Ishikawa (cell line): ENCODE results near the gene COMT.

Experiments used
- CEBPB ChIP-seq: IDR thresholded peaks from 2 replicates; pipeline ENCODE4 v1.6.1; 2012
- CREB1 ChIP-seq: IDR thresholded peaks from 2 replicates; pipeline ENCODE4 v1.6.1; 2012; ENCODE audit warnings: low read depth
- EGR1 ChIP-seq: IDR thresholded peaks from 2 replicates; pipeline ENCODE4 v1.6.1; 2012
- EP300 ChIP-seq: IDR thresholded peaks from 2 replicates; pipeline ENCODE4 v1.6.1; 2012; ENCODE audit warnings: borderline replicate concordance
- FOXM1 ChIP-seq: IDR thresholded peaks from 2 replicates; pipeline ENCODE4 v1.6.1; 2012; ENCODE audit warnings: low read depth, borderline replicate concordance
- NFIC ChIP-seq: IDR thresholded peaks from 2 replicates; pipeline ENCODE4 v1.6.1; 2012
- RAD21 ChIP-seq: IDR thresholded peaks from 2 replicates; pipeline ENCODE4 v1.6.1; 2012; ENCODE audit warnings: low read depth
- TAF1 ChIP-seq: IDR thresholded peaks from 2 replicates; pipeline ENCODE4 v1.6.1; 2012; ENCODE audit warnings: low read depth, mild to moderate bottlenecking
- TCF12 ChIP-seq: IDR thresholded peaks from 2 replicates; pipeline ENCODE4 v1.6.1; 2012; ENCODE audit warnings: low read depth
- TEAD4 ChIP-seq: IDR thresholded peaks from 2 replicates; pipeline ENCODE4 v1.6.1; 2012
- YY1 ChIP-seq: IDR thresholded peaks from 2 replicates; pipeline ENCODE4 v1.6.1; 2012; ENCODE audit warnings: low read depth
- ZBTB7A ChIP-seq: IDR thresholded peaks from 2 replicates; pipeline ENCODE4 v1.6.1; 2012; ENCODE audit warnings: low read depth
- TF ChIP-seq, protein P1 (sequence below): IDR thresholded peaks from 2 replicates; pipeline ENCODE4 v1.6.1; 2012; ENCODE audit warnings: low read depth, mild to moderate bottlenecking
- TF ChIP-seq, protein P2 (sequence below): IDR thresholded peaks from 2 replicates; pipeline ENCODE4 v1.6.1; 2012
- TF ChIP-seq, protein P3 (sequence below): IDR thresholded peaks from 2 replicates; pipeline ENCODE4 v1.6.1; 2012

Gene COMT

GRCh38 chr22:19981171-19981960 is 39.8 kb downstream of the COMT start:
- TF ChIP-seq FOXM1 (no peak), EP300 (no peak), EGR1 (no peak), ZBTB7A (no peak), NFIC (no peak)
- TF ChIP-seq, protein P1, sequence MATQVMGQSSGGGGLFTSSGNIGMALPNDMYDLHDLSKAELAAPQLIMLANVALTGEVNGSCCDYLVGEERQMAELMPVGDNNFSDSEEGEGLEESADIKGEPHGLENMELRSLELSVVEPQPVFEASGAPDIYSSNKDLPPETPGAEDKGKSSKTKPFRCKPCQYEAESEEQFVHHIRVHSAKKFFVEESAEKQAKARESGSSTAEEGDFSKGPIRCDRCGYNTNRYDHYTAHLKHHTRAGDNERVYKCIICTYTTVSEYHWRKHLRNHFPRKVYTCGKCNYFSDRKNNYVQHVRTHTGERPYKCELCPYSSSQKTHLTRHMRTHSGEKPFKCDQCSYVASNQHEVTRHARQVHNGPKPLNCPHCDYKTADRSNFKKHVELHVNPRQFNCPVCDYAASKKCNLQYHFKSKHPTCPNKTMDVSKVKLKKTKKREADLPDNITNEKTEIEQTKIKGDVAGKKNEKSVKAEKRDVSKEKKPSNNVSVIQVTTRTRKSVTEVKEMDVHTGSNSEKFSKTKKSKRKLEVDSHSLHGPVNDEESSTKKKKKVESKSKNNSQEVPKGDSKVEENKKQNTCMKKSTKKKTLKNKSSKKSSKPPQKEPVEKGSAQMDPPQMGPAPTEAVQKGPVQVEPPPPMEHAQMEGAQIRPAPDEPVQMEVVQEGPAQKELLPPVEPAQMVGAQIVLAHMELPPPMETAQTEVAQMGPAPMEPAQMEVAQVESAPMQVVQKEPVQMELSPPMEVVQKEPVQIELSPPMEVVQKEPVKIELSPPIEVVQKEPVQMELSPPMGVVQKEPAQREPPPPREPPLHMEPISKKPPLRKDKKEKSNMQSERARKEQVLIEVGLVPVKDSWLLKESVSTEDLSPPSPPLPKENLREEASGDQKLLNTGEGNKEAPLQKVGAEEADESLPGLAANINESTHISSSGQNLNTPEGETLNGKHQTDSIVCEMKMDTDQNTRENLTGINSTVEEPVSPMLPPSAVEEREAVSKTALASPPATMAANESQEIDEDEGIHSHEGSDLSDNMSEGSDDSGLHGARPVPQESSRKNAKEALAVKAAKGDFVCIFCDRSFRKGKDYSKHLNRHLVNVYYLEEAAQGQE: no peak

GRCh38 chr22:19981961-19982920 is 40.7 kb downstream of the COMT start:
- TF ChIP-seq CEBPB (no peak), EP300 (peak; percentile 63), RAD21 (no peak), TCF12 (peak; percentile 58), FOXM1 (no peak)
- TF ChIP-seq, protein P2, sequence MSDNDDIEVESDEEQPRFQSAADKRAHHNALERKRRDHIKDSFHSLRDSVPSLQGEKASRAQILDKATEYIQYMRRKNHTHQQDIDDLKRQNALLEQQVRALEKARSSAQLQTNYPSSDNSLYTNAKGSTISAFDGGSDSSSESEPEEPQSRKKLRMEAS: peak; percentile 65

DNA sequence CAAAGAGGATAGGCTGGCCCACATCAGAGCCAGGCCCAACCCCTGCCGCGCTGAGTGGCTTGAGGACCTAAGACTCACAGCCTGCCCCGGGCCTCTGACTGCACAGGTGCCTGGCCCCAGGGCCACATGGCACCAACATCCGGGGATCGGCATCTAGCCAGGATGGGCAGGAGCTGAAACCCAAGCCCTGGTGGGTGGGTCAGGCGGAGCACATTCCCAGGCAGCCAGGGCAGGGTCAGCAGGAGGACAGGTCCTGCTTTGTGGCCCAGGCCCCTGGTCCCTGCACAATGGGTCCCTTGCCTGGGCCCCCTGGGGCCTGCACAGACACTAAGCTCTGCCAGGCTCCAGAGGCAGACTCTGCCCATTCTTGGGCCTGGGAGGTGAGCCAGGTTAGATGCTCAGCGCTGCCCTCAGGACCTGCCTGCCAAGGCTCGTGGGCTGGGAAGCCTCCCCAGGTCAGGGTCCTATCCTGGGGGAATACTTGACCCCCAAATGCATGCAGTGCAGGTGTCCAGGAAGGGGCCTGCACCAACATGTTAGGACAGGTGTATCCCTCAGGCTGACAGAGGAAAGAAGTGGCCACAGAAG is 41.5 kb downstream of the COMT start:
- TF ChIP-seq EGR1 (peak; percentile 61), EP300 (peak; percentile 87), TCF12 (peak; percentile 90), RAD21 (no peak), ZBTB7A (peak; percentile 97), TEAD4 (peak; percentile 88), TAF1 (no peak; the same call in 1 of the 2 replicates), YY1 (0 out of 2 replicates have a peak, but pooled peaks have one; percentile 19), NFIC (peak; percentile 93), FOXM1 (peak; percentile 78; the same call in 1 of the 2 replicates), CREB1 (no peak)
- TF ChIP-seq, protein P3, sequence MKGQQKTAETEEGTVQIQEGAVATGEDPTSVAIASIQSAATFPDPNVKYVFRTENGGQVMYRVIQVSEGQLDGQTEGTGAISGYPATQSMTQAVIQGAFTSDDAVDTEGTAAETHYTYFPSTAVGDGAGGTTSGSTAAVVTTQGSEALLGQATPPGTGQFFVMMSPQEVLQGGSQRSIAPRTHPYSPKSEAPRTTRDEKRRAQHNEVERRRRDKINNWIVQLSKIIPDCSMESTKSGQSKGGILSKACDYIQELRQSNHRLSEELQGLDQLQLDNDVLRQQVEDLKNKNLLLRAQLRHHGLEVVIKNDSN: peak; percentile 69
- TF ChIP-seq, protein P2: peak; percentile 91

DNA sequence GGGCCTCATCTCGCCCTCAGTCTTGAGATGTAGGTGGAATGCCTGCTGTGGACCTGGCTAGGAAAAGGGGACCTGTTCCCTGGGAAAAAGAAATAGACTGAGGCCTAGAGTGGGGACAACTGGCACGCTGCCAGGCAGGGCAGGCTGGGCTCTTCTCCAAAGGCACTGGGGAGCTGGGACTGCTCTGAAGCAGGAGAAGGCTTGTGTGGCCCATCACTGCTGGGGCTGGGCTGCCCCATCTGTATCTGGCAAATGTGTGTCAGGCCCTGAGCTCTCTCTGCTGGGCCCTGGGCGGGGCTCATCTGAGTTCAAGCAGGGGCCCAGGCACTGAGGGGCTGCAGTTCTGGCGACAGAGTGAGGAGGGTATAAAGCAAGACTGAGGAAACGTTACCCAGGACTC is 42.2 kb downstream of the COMT start:
- TF ChIP-seq, protein P3: no peak
- peak; percentile 90 for TF ChIP-seq NFIC

- TF ChIP-seq YY1: no peak
- TF ChIP-seq TCF12: peak; percentile 91
- peak; percentile 78 for TF ChIP-seq TEAD4
- TF ChIP-seq, protein P1: no peak
- TF ChIP-seq, protein P3: no peak
- TF ChIP-seq EGR1: no peak
- TF ChIP-seq NFIC: peak; percentile 65; the same call in 1 of the 2 replicates
- no peak for TF ChIP-seq CEBPB
- TF ChIP-seq ZBTB7A: no peak; the same call in 1 of the 2 replicates
- TF ChIP-seq, protein P2: peak; percentile 63; the same call in 1 of the 2 replicates
- TF ChIP-seq EP300: peak; percentile 90
- no peak for TF ChIP-seq CREB1
- TF ChIP-seq FOXM1: peak; percentile 51; the same call in 1 of the 2 replicates
- no peak for TF ChIP-seq TAF1
- TF ChIP-seq RAD21: no peak
Observed at GRCh38 chr22:19984201-19984753, 42.7 kb downstream of the COMT start.
